Mucosa of descending colon (tissue), 3 donors: ENCODE data around the gene EPHA2. TPM values are rescaled to one million over a fixed set of nuclear protein-coding genes. Genes with fewer than 3 reads are reported as not detected.
"Not testable (repeated sequence)": the region's sequence is repeated elsewhere in the genome, so short reads cannot be mapped to it uniquely, and the experiment has no call there.

Experiments
- ATAC-seq: fragments of 200-7000 bp; cut with Tn5 transposase; one replicate; pipeline ENCODE4 v1.9.1; 2020; ENCODE audit warnings: mild to moderate bottlenecking, moderate library complexity
- DNase-seq, 3 donors: peaks; one replicate each; pipeline ENCODE4 v3.0.0-alpha.2; 2020
- H3K36me3 ChIP-seq: fragments of 200-600 bp; one replicate; pipeline ENCODE4 v1.8.0; 2021; ENCODE audit warnings: low read depth, mild to moderate bottlenecking
- H3K4me1 ChIP-seq: fragments of 200-600 bp; one replicate; pipeline ENCODE4 v1.8.0; 2021; ENCODE audit warnings: low read depth, mild to moderate bottlenecking
- H3K4me3 ChIP-seq: fragments of 200-600 bp; one replicate; pipeline ENCODE4 v1.8.0; 2021; ENCODE audit warnings: mild to moderate bottlenecking
- H3K9me3 ChIP-seq: fragments of 200-600 bp; one replicate; pipeline ENCODE4 v1.8.0; 2021; ENCODE audit warnings: mild to moderate bottlenecking
- intact Hi-C, 2 donors: fragments of 100-400 bp; cut with DNase I in 1 of 2; cut with micrococcal nuclease in 1 of 2; formaldehyde crosslinking; loops; one replicate each; pipeline versions ENCODE4 v1.11.0 to v1.11.1; 2022; cut with DNase I, micrococcal nuclease
- total RNA-seq, 3 donors: library from RNA; stranded (reverse); fragmentation: NEBNext Ultra II Directional in 2 of 3; extraction: Animal tissue kit (Norgen Biotek cat#: 25700) in 2 of 3; gene quantifications; one replicate each; pipeline versions ENCODE4 v1.2.1 to v1.2.4, GENCODE V29; 2021 to 2023
- TF ChIP-seq, protein P1 (sequence below): fragments of 200-600 bp; IDR thresholded peaks from one replicate; pipeline ENCODE4 v1.8.0; 2022; ENCODE audit warnings: antibody characterized with exemption, mild to moderate bottlenecking
- donor health status: DM: no; HTN: no; CAD: no; lungs with moderate emphysema.
- donor health status: DM: no; HTN: no; CAD: no.
- donor health status: DM: no; HTN: yes; CAD: no.

Gene EPHA2
- total RNA-seq, 3 donors from 2014 or later, result 36.8 to 43.5 (median 43.5) TPM

DNA sequence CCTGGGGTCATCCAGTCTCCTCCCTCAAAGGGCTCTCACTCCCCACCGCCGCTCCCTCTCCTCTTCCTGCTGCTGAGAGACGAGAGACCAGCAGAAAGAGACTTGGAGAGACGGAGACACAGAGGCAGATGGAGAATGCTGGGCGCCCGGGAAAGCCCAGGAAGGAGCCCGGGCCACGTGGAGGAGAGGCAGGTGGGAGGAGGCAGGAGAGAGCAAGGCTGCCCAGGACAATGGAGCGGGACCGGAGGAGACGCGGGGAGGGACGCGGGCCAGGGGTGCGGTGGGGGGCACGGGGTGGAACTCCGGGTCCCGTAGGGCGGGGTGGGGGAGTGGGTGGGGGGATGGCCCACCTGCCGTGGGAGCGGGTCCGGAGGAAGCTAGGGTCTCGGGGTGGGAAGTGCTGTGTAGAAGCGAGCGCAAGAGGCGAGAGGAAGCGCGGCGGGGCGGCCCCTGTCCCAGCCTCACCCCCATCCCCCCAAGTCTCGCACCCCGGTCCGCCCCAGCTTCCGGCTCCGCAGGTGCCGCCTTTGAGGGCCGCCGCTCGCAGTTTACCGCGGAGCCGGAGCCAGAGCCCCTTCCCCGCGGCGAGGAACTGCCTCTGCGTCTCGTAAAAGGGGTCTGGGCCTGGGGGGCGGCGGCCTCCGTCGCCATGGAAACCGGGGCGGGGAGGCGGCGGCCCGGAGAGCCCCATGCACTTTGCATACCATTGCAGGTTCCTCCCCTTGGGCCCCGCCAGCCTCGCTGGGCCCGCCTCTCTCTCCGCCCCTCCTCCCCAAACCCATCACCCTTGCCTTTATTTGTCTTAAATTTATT is 11.7 kb upstream of the EPHA2 start:
- intact Hi-C loops, result no loop called here
- peak; percentile 73 for ATAC-seq
- no peaks in the 10 kb centered on the region for H3K36me3 ChIP-seq

DNA sequence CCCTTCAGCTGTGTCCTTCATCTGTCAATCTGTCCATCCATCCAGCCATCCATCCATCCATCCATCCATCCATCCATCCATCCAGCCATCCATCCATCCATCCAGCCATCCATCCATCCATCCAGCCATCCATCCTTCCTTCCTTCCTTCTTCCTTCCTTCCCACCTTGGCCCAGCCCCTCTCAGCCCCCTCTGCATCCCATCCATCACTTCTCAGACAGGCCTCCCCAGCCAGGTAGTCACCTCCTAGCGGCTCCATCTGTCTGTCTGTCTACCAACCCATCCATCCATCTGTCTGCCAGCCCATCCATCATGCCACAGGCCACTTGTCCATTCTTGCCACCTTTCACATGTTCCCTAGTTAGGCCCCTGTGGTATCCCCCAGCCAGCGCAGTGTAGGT is 10.2 kb upstream of the EPHA2 start:
- Histone ChIP-seq H3K4me3 (no peak overlapping the region), H3K9me3 (no peaks in the 10 kb centered on the region), H3K36me3 (no peaks in the 10 kb centered on the region), H3K4me1 (peaks cover 23% of the 10 kb centered on the region)
- no peak for ATAC-seq
- intact Hi-C loops, result no loop called here
- no peak for DNase-seq
- TF ChIP-seq, protein P1, sequence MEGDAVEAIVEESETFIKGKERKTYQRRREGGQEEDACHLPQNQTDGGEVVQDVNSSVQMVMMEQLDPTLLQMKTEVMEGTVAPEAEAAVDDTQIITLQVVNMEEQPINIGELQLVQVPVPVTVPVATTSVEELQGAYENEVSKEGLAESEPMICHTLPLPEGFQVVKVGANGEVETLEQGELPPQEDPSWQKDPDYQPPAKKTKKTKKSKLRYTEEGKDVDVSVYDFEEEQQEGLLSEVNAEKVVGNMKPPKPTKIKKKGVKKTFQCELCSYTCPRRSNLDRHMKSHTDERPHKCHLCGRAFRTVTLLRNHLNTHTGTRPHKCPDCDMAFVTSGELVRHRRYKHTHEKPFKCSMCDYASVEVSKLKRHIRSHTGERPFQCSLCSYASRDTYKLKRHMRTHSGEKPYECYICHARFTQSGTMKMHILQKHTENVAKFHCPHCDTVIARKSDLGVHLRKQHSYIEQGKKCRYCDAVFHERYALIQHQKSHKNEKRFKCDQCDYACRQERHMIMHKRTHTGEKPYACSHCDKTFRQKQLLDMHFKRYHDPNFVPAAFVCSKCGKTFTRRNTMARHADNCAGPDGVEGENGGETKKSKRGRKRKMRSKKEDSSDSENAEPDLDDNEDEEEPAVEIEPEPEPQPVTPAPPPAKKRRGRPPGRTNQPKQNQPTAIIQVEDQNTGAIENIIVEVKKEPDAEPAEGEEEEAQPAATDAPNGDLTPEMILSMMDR, result no peak

More for the DNA sequence above, 11.7 kb upstream of the EPHA2 start:
- Histone ChIP-seq H3K4me1 (peaks cover 24% of the 10 kb centered on the region), H3K9me3 (no peaks in the 10 kb centered on the region), H3K4me3 (peak overlapping the region; percentile 6)
- peak; percentile 70 to 83 (median 82) for DNase-seq
- TF ChIP-seq, protein P1, result no peak

DNA sequence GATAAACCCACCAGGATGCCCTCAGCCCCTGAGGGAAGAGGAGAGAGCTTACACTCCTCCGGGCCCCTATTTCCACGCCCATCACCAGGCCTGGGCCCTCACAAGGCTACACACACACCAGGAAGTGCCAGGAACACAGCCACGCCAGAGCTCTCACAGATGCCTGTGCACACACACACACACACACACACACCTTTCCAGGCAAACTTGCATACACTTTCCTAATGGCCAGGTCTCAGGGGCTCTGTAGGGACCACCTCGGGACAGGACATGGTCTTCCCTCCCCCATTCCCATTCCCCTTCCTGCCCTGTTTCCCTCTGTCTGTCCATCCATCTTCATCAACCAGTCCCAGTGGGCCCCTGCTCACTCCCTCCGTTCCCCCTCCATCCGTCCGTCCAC is 9.7 kb upstream of the EPHA2 start:
- TF ChIP-seq, protein P1, result no peak
- H3K36me3 ChIP-seq, result no peaks in the 10 kb centered on the region
- peaks cover 23% of the 10 kb centered on the region for H3K4me1 ChIP-seq
- ATAC-seq (peak; percentile 60), DNase-seq (peak; percentile 59 to 79 (median 67))
- intact Hi-C loops, result no loop called here
- no peak overlapping the region for H3K4me3 ChIP-seq
- no peaks in the 10 kb centered on the region for H3K9me3 ChIP-seq

DNA sequence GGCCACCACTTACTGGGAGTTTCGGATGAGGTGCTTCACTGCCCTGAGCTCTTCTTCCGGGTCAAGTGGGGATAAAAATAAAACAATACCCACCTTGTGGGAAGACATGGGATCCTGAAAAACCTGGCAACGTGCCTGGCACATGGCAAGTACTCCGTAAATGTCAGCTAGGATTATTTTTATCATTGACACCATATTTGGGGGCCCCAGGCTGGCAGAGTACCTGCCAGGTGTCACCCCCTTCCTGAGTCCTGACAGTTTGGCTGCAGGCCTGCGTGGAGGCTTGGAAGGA is 9.2 kb upstream of the EPHA2 start:
- intact Hi-C loops, result no loop called here
- TF ChIP-seq, protein P1, result no peak
- DNase-seq (no peak), ATAC-seq (no peak)
- no peaks in the 10 kb centered on the region for H3K36me3 ChIP-seq
- H3K4me1 ChIP-seq, result peaks cover 23% of the 10 kb centered on the region
- no peak overlapping the region for H3K4me3 ChIP-seq
- H3K9me3 ChIP-seq, result no peaks in the 10 kb centered on the region

DNA sequence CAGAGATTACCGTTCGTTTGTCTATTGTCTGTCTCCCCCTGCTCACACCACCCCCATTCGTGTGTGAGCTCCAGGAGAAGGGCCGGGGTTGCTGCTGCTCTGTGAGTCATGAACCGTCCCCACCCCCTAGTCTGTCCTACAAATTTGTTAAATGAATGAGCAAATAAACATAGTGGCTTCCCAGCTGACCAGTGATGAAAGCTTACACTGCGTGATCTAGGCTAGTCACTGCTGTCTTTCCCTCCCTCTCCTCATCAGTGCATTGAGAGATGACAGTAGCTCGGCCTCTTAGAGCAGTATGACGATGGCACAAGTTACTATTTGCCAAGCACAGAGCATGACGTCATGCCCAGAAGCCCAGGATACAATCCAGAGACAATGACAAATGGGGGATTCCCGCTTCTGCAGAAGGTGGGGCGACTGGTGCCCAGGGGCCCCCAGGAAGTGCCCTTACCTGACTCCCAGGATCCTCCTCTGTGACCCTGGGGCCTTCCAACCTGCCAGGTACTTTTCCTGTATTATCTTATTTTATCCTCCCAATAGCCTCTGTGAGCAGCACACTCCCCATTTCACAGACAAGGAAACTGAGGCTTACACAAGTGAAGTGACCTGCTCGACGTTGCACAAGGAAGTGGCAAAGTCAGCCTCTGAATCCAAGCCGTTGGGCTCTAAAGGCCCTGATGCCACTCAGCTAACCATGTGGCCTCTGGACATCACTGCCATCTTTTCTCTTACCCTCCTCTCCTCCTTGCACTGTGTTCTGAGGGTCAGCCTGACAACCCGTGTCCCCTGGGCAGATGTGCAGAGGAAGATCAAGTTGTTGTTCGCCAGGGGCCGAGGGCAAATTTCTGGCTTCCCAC is 8.6 kb upstream of the EPHA2 start:
- no peak overlapping the region for H3K4me3 ChIP-seq
- intact Hi-C loops, result no loop called here
- TF ChIP-seq, protein P1, result no peak
- DNase-seq, result peak in 1 of 3 donors; percentile 41
- no peaks in the 10 kb centered on the region for H3K9me3 ChIP-seq
- H3K36me3 ChIP-seq, result no peaks in the 10 kb centered on the region
- peak; percentile 32 for ATAC-seq
- H3K4me1 ChIP-seq, result peaks cover 25% of the 10 kb centered on the region

DNA sequence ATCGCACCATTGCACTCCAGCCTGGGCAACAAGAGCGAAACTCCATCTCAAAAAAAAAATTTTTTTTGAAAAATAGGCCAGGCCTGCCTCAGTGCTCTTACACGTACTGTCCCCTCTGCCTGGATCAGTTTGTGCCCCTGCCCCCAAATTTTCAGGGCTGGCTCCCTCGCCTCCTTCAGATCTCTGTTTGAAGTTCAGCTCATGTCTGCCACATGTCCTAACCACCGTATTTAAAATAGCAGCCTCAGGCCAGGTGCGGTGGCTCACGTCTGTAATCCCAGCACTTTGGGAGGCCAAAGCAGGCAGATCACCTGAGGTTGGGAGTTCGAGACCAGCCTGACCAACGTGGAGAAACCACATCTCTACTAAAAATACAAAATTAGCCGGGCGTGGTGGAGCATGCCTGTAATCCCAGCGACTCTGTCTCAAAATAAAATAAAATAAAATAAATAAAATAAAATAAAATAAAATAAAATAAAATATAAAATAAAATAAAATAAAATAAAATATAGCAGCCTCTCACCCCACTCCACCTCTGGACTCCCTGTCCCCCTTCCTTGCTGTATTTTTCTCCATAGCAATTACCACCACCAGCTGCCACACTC is 7.8 kb upstream of the EPHA2 start:
- H3K36me3 ChIP-seq, intact Hi-C loops, H3K4me3 ChIP-seq, DNase-seq, ATAC-seq, H3K9me3 ChIP-seq: not testable (repeated sequence)
- H3K4me1 ChIP-seq, result peaks cover 28% of the 10 kb centered on the region
